NB4 (cell line): ENCODE results near the gene OR10J5.

ENCODE experiments used
- MYC ChIP-seq: IDR thresholded peaks from 2 replicates; pipeline ENCODE4 v1.6.1; 2011; ENCODE audit warnings: low read depth, low read length
- POLR2A ChIP-seq: IDR thresholded peaks from 2 replicates; pipeline ENCODE4 v1.6.1; 2011; ENCODE audit warnings: mild to moderate bottlenecking; ENCODE audit not compliant: insufficient read length; ENCODE audit errors: extremely low read depth
- TF ChIP-seq, protein P1 (sequence below): IDR thresholded peaks from one replicate; pipeline ENCODE4 v1.5.1; 2012; ENCODE audit warnings: low read depth, low read length
- TF ChIP-seq, protein P2 (sequence below): IDR thresholded peaks from 2 replicates; pipeline ENCODE4 v1.6.1; 2011; ENCODE audit warnings: low read depth, low read length

DNA sequence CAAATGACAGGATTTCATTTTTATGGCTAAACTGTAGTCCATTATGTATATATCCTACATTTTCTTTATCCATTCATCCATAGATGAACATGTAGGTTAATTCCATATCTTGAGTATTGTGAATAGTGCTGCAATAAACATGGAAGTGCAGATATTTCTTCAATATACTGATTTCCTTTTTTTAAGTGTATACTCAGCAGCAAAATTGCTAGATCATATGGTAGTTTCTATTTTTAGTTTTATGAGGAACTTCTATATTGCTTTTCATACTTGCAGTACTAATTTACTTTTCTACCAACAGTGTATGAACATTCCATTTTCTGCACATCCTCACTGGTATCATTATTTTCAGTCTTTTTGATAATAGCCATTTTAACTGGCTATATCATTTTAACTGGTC lies 30.1 kb downstream of the OR10J5 start:
- TF ChIP-seq POLR2A (no peak), MYC (no peak)
- TF ChIP-seq, protein P1, sequence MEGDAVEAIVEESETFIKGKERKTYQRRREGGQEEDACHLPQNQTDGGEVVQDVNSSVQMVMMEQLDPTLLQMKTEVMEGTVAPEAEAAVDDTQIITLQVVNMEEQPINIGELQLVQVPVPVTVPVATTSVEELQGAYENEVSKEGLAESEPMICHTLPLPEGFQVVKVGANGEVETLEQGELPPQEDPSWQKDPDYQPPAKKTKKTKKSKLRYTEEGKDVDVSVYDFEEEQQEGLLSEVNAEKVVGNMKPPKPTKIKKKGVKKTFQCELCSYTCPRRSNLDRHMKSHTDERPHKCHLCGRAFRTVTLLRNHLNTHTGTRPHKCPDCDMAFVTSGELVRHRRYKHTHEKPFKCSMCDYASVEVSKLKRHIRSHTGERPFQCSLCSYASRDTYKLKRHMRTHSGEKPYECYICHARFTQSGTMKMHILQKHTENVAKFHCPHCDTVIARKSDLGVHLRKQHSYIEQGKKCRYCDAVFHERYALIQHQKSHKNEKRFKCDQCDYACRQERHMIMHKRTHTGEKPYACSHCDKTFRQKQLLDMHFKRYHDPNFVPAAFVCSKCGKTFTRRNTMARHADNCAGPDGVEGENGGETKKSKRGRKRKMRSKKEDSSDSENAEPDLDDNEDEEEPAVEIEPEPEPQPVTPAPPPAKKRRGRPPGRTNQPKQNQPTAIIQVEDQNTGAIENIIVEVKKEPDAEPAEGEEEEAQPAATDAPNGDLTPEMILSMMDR: no peak
- TF ChIP-seq, protein P2, sequence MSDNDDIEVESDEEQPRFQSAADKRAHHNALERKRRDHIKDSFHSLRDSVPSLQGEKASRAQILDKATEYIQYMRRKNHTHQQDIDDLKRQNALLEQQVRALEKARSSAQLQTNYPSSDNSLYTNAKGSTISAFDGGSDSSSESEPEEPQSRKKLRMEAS: no peak
